Karpas-422 (cell line): ENCODE measurements around the gene BTBD16. TPM values are rescaled to one million over a fixed set of nuclear protein-coding genes. Genes with fewer than 3 reads are reported as not detected.

ENCODE experiments used
- DNase-seq: peaks from one replicate; pipeline ENCODE4 v3.0.0-alpha.2; 2015
- H2AFZ ChIP-seq: fragments of 200-600 bp; sonication (generic); 2 replicates; pipeline ENCODE4 v1.6.1; 2014; ENCODE audit warnings: antibody characterized with exemption, low read length, mixed read lengths
- H3K27ac ChIP-seq: fragments of 200-600 bp; sonication (generic); 2 replicates; pipeline ENCODE4 v1.5.1; 2014; ENCODE audit warnings: mild to moderate bottlenecking, low read length, moderate library complexity
- H3K27me3 ChIP-seq: fragments of 200-600 bp; sonication (generic); 2 replicates; pipeline ENCODE4 v1.6.1; 2014; ENCODE audit warnings: low read length, mixed read lengths
- H3K36me3 ChIP-seq: fragments of 200-600 bp; sonication (generic); 2 replicates; pipeline ENCODE4 v1.6.1; 2014; ENCODE audit warnings: low read length, mixed read lengths; ENCODE audit not compliant: insufficient read depth
- H3K4me1 ChIP-seq: fragments of 200-600 bp; sonication (generic); 2 replicates; pipeline ENCODE4 v1.6.1; 2014; ENCODE audit warnings: mild to moderate bottlenecking, low read length, mixed read lengths
- H3K4me2 ChIP-seq: fragments of 200-600 bp; sonication (generic); 2 replicates; pipeline ENCODE4 v1.6.1; 2014; ENCODE audit warnings: low read length, low read depth, mild to moderate bottlenecking; ENCODE audit not compliant: poor library complexity, severe bottlenecking
- H3K4me3 ChIP-seq: fragments of 200-600 bp; sonication (generic); 2 replicates; pipeline ENCODE4 v1.5.1; 2014; ENCODE audit warnings: mild to moderate bottlenecking, antibody characterized with exemption, low read length, mixed read lengths
- H3K79me2 ChIP-seq: fragments of 200-600 bp; sonication (generic); 2 replicates; pipeline ENCODE4 v1.6.1; 2014; ENCODE audit warnings: mild to moderate bottlenecking, low read length, mixed read lengths
- H3K9ac ChIP-seq: fragments of 200-600 bp; sonication (generic); 2 replicates; pipeline ENCODE4 v1.6.0; 2014; ENCODE audit warnings: low read length
- H3K9me2 ChIP-seq: fragments of 200-600 bp; sonication (generic), shearing (Covaris generic); replicated peaks from 2 replicates; pipeline ENCODE4 v1.6.0; 2014; ENCODE audit warnings: mild to moderate bottlenecking, low read length, moderate library complexity; ENCODE audit not compliant: insufficient read depth
- H3K9me3 ChIP-seq: fragments of 300-700, 200-600 bp; sonication (generic); 2 replicates; pipeline ENCODE4 v1.6.1; 2014; ENCODE audit warnings: low read length, mixed read lengths
- H4K20me1 ChIP-seq: fragments of 200-600 bp; sonication (generic); 2 replicates; pipeline ENCODE4 v1.6.1; 2014; ENCODE audit warnings: mild to moderate bottlenecking, antibody characterized with exemption, low read length, low read depth; ENCODE audit not compliant: insufficient read depth
- total RNA-seq: library from RNA; depleted of rRNA; stranded (reverse); fragments of >200 nt; shearing (Covaris generic); gene quantifications from 2 replicates; pipeline ENCODE4 v1.2.3, GENCODE V29; 2014; ENCODE audit warnings: low replicate concordance

Gene BTBD16
- total RNA-seq, 1 experiment from 2014 or later: not detected

- Histone ChIP-seq H3K27me3 (no peaks in the 10 kb centered on the region), H3K79me2 (no peaks in the 10 kb centered on the region)
- DNase-seq: no peak
Observed at GRCh38 chr10:122233857-122234348, 37.2 kb upstream of the BTBD16 start.

GRCh38 chr10:122234416-122234815 lies 36.7 kb upstream of the BTBD16 start:
- H3K9me2 ChIP-seq: no peaks in the 10 kb centered on the region
- no peaks in the 10 kb centered on the region for H4K20me1 ChIP-seq
- no peaks in the 10 kb centered on the region for H3K9me3 ChIP-seq
- no peak overlapping the region for H2AFZ ChIP-seq
- no peaks in the 10 kb centered on the region for H3K27me3 ChIP-seq
- no peak overlapping the region for H3K9ac ChIP-seq
- DNase-seq: no peak
- no peaks in the 10 kb centered on the region for H3K79me2 ChIP-seq
- no peak overlapping the region for H3K4me3 ChIP-seq
- no peak overlapping the region for H3K27ac ChIP-seq
- no peaks in the 10 kb centered on the region for H3K36me3 ChIP-seq
- no peaks in the 10 kb centered on the region for H3K4me1 ChIP-seq
- H3K4me2 ChIP-seq: no peak overlapping the region

More at GRCh38 chr10:122233857-122234348, 37.2 kb upstream of the BTBD16 start:
- no peak overlapping the region for H3K4me3 ChIP-seq
- no peaks in the 10 kb centered on the region for H3K9me2 ChIP-seq
- no peak overlapping the region for H3K4me2 ChIP-seq
- H3K9ac ChIP-seq: no peak overlapping the region
- no peak overlapping the region for H3K27ac ChIP-seq
- no peaks in the 10 kb centered on the region for H3K9me3 ChIP-seq
- no peaks in the 10 kb centered on the region for H3K36me3 ChIP-seq
- H4K20me1 ChIP-seq: no peaks in the 10 kb centered on the region
- no peak overlapping the region for H2AFZ ChIP-seq
- H3K4me1 ChIP-seq: no peaks in the 10 kb centered on the region

- H3K9me2 ChIP-seq: no peaks in the 10 kb centered on the region
- H2AFZ ChIP-seq: no peak overlapping the region
- H3K9ac ChIP-seq: no peak overlapping the region
- no peaks in the 10 kb centered on the region for H3K4me1 ChIP-seq
- H3K79me2 ChIP-seq: no peaks in the 10 kb centered on the region
- no peak overlapping the region for H3K4me2 ChIP-seq
- H3K4me3 ChIP-seq: no peak overlapping the region
- no peaks in the 10 kb centered on the region for H3K9me3 ChIP-seq
- DNase-seq: no peak
- H3K36me3 ChIP-seq: no peaks in the 10 kb centered on the region
- H4K20me1 ChIP-seq: no peaks in the 10 kb centered on the region
- H3K27me3 ChIP-seq: no peaks in the 10 kb centered on the region
- H3K27ac ChIP-seq: no peak overlapping the region
Observed at GRCh38 chr10:122236690-122237306, 34.3 kb upstream of the BTBD16 start.

DNA sequence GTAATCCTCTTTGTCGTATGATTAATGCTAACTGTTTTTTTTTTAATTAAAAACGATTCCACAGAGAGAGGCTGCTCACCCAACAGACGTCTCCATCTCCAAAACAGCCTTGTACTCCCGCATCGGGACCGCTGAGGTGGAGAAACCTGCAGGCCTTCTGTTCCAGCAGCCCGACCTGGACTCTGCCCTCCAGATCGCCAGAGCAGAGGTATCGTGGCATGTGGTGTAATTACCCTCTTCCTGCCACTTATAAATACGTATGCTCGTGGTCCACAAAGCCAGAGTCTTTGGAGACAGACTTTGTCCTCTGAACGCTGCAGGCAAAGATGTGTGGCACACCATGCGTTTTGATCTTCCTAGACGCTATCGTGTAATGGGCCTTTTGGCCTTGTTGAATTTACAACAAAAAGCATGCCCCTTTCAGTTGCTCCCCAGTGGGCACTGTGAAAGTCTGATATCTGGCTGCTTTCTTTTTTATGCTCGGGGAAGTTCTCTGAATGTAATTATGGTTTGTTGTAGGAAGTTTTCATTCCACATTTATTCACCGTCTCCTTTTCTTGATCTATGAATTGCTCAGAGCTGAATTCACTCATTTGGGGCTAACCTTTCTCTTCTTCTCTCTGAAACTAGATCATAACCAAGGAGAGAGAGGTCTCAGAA lies 33.6 kb upstream of the BTBD16 start:
- no peaks in the 10 kb centered on the region for H4K20me1 ChIP-seq
- H3K36me3 ChIP-seq: no peaks in the 10 kb centered on the region
- no peak overlapping the region for H3K9ac ChIP-seq
- H3K9me2 ChIP-seq: no peaks in the 10 kb centered on the region
- no peaks in the 10 kb centered on the region for H3K4me1 ChIP-seq
- no peak overlapping the region for H3K4me3 ChIP-seq
- no peaks in the 10 kb centered on the region for H3K9me3 ChIP-seq
- no peaks in the 10 kb centered on the region for H3K79me2 ChIP-seq
- H3K4me2 ChIP-seq: no peak overlapping the region
- H2AFZ ChIP-seq: no peak overlapping the region
- no peak overlapping the region for H3K27ac ChIP-seq
- H3K27me3 ChIP-seq: no peaks in the 10 kb centered on the region
- DNase-seq: no peak

- H3K79me2 ChIP-seq: no peaks in the 10 kb centered on the region
- H3K4me1 ChIP-seq: no peaks in the 10 kb centered on the region
- H3K27ac ChIP-seq: no peak overlapping the region
- no peak overlapping the region for H3K4me2 ChIP-seq
- H3K9ac ChIP-seq: no peak overlapping the region
- H3K27me3 ChIP-seq: no peaks in the 10 kb centered on the region
- no peaks in the 10 kb centered on the region for H4K20me1 ChIP-seq
- no peak overlapping the region for H3K4me3 ChIP-seq
- DNase-seq: no peak
- H3K36me3 ChIP-seq: no peaks in the 10 kb centered on the region
- H2AFZ ChIP-seq: no peak overlapping the region
- no peaks in the 10 kb centered on the region for H3K9me3 ChIP-seq
- H3K9me2 ChIP-seq: no peaks in the 10 kb centered on the region
Observed at GRCh38 chr10:122239578-122240257, 31.4 kb upstream of the BTBD16 start.

DNA sequence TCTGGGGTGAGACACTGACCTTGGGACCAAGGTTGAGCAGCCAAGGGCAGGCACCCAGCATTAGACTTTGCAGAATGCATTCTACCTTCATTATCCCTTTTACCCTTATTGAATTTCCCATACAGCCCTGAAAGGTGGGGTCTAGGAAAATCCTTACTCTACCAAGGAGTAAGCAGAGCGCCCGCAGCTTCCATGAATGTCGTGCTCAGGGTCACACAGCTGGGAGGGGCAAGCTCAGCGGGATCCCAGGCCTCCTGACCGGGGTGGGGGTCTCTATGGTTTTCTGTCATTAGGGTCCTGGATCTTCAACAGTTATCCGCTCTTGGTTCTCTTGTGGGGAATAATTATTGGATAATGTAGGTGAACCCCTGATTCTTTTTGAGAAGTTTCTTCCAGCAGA lies 30.7 kb upstream of the BTBD16 start:
- Histone ChIP-seq H3K4me1 (no peaks in the 10 kb centered on the region), H3K4me3 (no peak overlapping the region), H3K79me2 (no peaks in the 10 kb centered on the region), H3K27ac (no peak overlapping the region), H2AFZ (no peak overlapping the region), H3K9me3 (no peaks in the 10 kb centered on the region), H3K9me2 (no peaks in the 10 kb centered on the region), H3K9ac (no peak overlapping the region), H3K36me3 (no peaks in the 10 kb centered on the region), H4K20me1 (no peaks in the 10 kb centered on the region), H3K27me3 (no peaks in the 10 kb centered on the region), H3K4me2 (no peak overlapping the region)
- no peak for DNase-seq

- no peaks in the 10 kb centered on the region for H3K27me3 ChIP-seq
- no peak overlapping the region for H3K27ac ChIP-seq
- no peaks in the 10 kb centered on the region for H3K79me2 ChIP-seq
- H3K9me2 ChIP-seq: no peaks in the 10 kb centered on the region
- H3K9me3 ChIP-seq: no peaks in the 10 kb centered on the region
- no peak overlapping the region for H3K9ac ChIP-seq
- H3K4me3 ChIP-seq: no peak overlapping the region
- DNase-seq: no peak
- no peaks in the 10 kb centered on the region for H3K36me3 ChIP-seq
- no peak overlapping the region for H3K4me2 ChIP-seq
- H4K20me1 ChIP-seq: no peaks in the 10 kb centered on the region
- H3K4me1 ChIP-seq: no peaks in the 10 kb centered on the region
- H2AFZ ChIP-seq: no peak overlapping the region
Observed at GRCh38 chr10:122241836-122242235, 29.3 kb upstream of the BTBD16 start.

GRCh38 chr10:122243550-122243949 lies 27.5 kb upstream of the BTBD16 start:
- no peak overlapping the region for H3K9ac ChIP-seq
- H3K4me3 ChIP-seq: no peak overlapping the region
- no peak overlapping the region for H3K27ac ChIP-seq
- no peaks in the 10 kb centered on the region for H3K27me3 ChIP-seq
- H3K36me3 ChIP-seq: no peaks in the 10 kb centered on the region
- H3K4me1 ChIP-seq: no peaks in the 10 kb centered on the region
- H2AFZ ChIP-seq: no peak overlapping the region
- no peaks in the 10 kb centered on the region for H3K79me2 ChIP-seq
- no peak for DNase-seq
- H4K20me1 ChIP-seq: no peaks in the 10 kb centered on the region
- no peaks in the 10 kb centered on the region for H3K9me3 ChIP-seq
- no peaks in the 10 kb centered on the region for H3K9me2 ChIP-seq
- no peak overlapping the region for H3K4me2 ChIP-seq
